ENCODE data around the gene HEMGN.
A peak's percentile ranks its signal among the peaks of the same experiment; 100 is the strongest.

The HEMGN gene

GRCh38 chr9:97895211-97895610, 42.8 kb downstream of the HEMGN start:
- DNase-seq (ENCODE audit: low spot score) = no peak

GRCh38 chr9:97892421-97892820, 45.6 kb downstream of the HEMGN start:
- DNase-seq (ENCODE audit: low spot score) = no peak

GRCh38 chr9:97891736-97892135, 46.2 kb downstream of the HEMGN start:
- DNase-seq (ENCODE audit: low spot score) = no peak

DNA sequence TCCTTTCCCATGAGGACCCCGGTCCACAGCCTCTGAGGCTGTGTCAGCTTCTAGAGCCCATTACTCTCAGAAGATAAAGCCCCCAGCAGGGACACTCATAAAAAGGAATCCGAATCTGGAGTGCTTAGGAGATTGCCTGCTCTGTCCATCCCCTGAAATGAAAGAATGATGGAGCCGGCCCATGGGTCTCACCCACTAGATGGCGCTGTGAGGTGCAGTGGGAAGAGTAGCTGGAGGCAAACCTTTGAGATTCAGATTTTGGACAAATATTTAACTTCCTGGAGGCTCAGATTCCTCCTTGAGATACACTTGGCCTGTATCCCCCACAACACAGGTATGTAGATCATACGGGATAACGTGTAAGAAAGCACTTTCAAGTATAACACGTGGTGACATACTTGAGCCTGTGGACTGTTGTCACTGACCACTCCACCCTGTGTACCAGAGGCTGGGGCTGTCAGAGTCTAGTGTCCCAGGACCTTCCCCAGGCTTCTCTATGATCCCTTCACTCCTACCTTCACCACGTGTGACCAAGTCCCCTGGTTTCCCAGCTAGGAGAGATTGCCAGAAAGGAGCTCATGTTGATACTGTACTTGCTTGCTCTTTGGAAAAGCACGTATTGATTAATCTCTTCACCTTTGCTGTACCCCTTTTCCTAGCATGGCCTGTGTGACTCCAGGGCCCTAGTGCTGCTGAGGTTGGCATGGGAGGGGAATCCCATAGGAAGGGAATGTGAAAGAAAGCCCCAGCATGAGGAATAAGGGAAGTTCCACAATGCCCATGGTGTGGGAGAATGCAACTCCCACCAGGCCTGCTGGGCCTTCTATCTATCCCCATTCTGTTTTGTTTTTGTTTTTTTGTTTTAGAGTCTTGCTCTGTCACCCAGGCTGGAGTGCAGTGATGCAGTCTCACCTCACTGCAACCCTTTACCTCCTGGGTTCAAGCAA, 47.8 kb downstream of the HEMGN start:
- DNase-seq (ENCODE audit: low spot score) = peak; percentile 59

GRCh38 chr9:97880336-97880735, 57.6 kb downstream of the HEMGN start:
- no peak for DNase-seq (ENCODE audit: low spot score)

All from CD4-positive, alpha-beta T cell treated with Interleukin-6 at 100 ng/mL for 8 hours (primary cell).